GM18511 (cell line): ENCODE results near the gene PTDSS2.
"Not testable (repeated sequence)": the region's sequence is repeated elsewhere in the genome, so short reads cannot be mapped to it uniquely, and the experiment has no call there.

Source experiments
- ATAC-seq: cut with Tn5 transposase; IDR thresholded peaks from one replicate; pipeline ENCODE4 v1.9.1; 2021; ENCODE audit warnings: mild to moderate bottlenecking, moderate library complexity; ENCODE audit not compliant: unreplicated experiment

Gene PTDSS2

DNA sequence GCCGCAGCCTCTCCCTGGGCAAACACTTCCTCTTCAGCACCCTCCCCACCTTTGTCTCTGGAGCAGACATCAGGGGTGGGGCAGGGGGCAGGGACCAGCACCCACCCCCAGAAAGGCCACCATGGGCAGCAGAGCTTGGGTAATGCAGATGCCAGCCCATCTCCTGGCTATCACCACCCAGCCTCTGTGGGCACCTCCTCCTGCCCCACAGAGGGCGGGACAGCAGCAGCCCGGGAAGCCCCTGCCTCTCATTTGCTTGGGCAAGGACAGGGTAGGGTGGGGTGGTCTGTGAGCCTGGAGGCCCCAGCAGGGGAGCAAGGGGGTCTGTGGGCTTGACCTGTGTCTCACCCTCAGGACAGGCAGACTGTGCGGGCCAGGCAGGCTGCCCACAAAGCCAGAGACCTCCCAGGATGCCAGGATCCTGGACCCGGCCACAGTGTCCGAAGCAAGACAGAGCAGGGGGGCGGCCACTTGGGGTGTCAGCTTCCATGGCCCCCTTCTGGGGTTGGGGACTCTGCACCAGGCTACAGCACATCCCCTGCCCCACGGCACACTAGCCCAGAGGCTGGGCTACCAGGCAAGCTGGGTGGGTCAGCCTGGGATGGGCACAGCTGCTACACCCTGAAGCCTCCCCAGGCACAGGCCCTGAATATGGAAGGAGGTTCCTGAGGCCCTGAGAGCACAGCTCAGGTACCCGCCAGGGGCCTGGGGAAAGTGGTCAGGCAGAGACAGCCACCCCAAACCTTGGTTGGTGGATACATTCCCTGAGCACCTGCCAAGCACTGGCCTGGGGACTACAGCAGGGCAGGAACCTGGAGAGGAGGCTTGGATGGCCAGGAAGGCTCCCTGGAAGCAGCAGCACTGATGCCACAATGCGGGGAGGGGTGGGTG, 52.5 kb downstream of the PTDSS2 start:
- no peak for ATAC-seq

DNA sequence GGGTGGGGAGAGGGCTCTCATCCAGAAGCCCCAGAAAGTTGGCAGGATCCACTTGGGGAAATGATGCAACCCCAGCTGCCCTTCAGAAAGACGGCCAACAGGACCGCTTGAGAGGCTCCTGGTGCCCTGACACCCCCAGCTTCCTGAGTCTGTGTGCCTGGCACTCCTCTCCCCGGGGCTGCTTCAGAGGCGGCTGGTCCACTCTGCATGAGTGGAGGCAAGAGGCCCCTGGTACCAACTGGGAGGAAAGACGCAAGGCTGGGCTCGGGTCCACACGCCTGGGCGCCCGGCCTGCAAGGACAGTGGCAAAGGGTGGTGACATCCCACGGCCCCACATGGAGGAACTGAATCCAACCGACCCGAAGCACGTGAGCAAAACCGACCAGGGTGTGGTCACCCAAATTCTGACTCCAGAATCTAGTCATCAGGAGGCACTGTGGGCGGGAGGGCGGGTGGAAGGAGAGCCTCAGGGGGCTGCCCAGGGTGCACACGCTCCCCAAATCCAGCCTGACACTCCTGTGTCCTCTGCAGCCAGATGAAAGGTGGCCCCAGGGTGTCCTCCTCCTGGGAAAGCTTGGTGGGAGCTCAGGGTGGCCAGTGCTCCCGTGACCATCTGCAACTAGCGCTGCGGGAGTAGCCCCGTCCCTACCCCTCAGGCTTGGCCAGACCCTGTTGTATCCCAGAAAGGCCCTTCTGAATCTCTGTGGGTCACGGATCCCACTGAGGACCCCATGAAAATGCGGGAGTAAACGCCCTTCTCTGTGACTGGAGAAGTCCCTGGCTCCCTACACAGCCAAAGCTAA, 53.3 kb downstream of the PTDSS2 start:
- ATAC-seq: no peak

DNA sequence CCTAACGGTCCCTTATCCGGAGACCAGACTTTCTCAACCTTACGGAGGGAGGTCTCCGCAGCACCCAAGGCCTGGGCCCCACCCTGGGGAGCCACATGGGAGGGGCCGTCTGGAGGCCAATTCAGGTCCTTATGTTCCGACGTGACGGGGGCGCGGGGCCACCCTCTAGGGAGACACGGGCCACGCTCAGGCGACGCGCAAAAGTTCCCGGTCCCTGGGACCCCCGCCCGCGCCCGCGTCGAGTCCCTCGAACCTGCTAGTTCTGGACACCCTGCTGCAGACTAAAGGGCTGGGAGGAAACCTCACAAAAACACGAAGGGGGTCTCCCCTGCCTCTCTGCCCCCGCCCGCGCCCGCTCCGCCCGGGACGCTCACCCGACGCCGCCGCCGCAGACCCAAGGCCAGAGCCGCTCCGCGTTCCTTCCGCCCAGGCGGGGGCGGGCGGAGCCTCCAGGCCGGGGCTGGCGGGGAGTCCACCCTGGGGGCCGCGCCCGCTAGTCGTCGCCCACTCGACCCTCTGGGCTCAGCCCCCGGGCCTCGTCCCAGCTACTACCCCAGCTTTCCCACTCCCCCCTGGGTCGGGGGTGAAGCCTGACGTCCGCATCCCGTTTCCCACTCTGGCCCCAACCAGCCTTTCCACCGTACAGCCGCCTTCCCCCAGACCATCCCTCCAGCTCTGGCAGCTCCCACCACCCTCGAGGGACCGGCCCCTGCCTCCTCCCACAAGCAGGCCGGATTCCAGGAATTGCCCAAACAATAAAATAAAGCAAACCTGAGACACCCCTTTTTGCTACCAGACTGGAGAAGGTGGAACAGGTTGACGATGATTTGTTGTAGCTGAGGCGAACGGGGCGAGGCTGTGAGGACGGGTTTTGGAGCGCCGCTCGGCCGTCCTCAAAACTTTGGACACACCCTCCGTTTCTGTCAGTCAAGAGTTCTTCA, 54.2 kb downstream of the PTDSS2 start:
- ATAC-seq: no peak

DNA sequence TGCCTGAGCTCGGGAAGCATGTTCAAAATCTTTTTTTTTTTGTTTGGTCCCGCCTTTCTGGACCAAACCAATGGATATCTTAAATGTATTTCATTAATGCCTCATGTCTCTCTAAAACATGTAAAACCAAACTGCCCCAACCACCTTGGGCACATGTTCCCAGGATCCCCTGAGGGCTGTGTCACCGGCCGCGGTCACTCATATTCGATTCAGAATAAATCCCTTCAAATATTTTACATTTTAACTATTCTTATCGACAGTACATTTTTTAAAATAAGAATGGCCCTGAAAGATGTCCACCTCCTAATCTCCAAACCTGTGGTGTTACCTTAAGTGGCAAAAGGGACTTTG, 54.9 kb downstream of the PTDSS2 start:
- no peak for ATAC-seq

DNA sequence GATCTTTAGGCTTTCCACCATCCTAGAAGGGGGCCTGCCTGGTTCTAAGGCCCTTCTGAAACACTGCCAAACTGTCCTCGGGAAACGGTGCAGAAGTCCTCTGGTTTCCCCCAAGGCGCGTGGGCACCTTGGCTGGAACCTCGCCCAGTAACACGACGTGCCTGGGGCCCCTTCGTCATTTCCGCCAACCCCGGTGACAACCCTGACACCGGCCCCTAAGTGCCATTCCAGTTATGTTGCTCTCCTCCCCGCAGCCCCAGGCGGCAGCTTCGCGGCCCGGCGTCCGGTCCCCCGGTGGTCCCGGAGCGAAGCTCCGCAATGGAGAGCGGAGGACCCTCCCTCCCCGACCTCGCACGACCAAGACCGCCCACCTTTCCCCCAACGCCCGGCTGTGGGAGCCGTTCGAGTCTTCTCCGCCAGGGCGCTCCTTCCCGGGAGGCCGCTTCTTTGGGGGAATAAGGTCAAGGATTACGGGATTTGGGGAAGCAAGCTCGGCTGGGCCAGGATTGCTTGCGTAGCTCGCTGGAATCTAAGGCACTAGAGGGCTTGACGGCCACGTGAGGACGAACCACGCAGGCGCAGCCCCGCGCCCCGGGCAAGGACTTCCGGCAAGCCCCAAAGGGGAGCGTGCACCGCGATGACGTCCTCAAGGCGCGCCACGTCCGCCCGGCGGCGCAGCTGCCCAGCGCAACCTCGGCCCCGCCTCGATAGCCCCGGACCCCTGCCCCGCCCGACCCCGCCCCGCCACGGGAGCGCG, 56.3 kb downstream of the PTDSS2 start:
- ATAC-seq: peak; percentile 75

DNA sequence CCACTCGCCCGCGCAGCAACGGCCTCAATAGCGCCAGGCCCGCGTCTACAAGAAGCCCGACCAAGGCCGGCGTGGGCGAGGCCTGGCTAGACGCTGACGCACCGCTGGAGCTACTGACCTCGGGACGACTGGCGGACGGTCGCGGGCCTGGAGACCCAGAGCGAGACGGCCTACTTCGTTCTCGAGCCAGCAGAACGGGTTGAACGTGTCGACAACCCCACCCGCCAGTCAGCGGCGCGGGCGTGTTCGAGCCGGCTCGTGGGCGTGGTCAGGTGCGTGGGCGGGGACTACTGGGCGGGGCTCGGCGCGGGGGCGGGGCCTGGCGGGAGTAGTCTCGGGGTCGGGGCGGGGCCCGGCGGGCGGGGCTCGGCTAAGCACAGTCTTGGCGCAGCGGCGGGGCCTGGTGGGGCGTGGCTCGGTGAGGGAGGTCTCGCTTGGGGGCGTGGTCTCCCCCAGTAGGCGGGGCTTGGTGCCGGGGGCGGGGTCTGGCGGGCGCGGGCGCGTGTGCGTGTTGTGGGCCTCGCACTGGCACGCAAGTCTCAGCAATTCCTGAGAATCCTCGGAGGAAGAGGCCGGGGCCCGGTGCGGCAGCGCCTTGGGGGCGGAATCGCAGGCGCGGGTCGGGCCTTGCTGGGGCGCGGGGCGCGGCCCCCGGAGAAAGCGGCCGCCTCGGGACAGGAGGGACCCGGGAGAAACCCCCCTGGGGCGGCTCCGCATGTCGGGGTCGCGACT, 57.1 kb downstream of the PTDSS2 start, which contains the start of gene RNH1:
Gene RNH1 (minus strand): TSS at position 248 of the 732 bp plus-strand sequence. CDS start 5,080 bp downstream, outside the sequence.
- peak; percentile 49 for ATAC-seq

DNA sequence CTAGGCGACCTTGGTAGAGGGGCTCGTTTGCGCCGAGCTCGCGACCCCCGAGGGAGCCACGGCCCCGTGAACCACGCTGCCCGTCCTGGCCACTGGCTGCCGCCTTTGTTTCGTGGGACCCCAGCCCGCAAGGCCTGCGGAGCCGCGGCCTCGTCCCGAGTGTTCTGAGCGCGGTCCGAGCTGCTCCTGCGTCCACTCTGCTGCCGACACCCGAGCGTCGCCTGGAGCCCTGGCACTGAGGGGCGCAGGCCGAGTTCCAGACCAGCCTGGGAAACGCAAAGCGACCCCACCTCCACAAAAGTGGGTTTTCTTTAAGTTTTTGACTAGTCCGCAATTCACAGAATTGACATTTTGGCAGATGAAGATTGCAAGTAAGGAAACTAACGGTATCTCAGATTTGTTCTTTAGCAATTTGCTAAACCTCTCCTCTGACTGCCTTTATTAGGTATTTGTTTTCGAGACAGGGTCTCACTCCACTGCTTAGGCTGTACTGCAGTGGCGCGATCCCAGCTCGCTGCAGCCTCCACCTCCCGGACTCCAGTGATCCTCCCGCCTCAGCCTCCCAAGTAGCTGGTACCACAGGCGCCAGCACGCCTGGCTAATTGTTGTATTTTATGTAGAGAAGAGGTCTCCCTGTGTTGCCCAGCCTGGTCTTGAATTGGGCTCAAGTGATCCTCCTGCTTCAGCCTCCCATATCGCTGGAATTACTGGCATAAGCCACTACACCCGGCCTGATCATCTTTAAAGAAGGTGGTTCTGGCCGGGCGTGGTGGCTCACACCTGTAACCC, 57.8 kb downstream of the PTDSS2 start:
- ATAC-seq: no peak

DNA sequence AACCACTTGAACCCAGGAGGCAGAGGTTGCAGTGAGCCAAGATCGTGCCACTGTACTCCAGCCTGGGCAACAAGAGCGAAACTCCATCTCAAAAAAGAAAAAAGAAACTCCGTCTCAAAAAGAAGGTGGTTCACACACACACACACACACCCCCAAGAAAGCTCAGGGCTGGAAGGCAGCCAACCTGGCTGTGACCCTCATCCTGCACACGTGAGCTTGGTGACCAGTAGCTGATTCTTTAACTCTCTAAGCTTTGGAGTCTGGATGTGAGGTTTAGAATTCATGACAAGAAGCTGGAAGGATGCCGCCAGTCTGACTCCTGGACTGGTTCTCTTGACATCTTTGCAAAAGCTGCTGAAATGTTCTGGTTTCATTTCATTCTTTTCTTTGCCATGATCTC, 58.9 kb downstream of the PTDSS2 start:
- no peak for ATAC-seq

DNA sequence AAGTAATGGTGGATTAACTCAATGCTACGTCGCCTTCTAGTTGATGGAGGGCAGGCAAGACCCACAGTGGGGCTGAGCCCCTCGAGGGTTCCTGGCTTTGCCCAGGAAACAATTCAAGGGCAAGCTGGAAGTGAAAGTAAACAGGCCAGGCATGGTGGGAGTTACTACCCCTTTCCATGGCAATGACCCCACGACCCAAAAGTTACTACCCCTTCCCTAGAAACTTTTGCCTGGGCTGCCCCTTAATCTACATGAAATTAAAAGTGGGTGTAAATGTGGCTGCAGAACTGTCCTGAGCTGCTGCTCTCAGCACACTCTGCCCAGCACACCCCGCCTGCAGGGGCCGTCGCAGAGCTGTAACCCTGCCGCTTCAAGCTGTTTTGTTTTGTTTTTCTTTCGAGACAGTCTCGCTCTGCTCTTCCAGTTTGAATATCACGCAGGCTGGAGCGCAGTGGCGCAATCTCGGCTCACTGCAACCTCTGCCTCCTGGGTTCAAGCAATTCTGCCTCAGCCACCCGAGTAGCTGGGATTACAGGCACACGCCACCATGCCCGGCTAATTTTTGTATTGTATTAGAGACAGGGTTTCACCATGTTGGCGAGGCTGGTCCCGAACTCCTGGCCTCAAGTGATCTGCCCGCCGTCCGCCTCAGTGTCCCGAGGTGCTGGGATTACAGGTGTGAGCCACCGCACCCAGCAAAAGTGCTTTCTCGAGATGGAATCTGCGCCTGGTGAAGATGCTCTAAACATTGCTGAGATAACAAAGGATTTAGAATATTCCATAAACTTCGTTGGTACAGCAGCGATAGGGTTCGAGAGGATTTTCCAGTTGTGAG, 62.9 kb downstream of the PTDSS2 start:
- ATAC-seq: no peak

DNA sequence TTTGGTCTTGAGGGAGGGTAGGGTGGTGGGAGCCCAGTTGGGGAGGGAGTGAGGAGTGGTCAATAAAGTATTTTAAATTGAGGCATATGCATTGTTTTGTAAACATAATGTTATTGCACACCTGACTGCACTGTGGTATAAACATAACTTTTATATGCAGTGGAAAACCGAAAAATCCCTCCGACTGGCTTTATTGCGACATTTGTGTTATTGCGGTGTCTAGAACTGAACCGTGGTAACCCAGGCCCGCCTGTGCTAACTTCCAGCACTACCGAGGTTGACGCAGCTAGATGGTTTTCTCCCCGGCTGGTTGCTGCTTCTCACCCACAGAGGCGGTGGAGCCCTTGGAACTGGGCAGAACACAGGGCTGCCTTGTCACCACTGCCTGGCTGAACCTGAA, 64.5 kb downstream of the PTDSS2 start:
- no peak for ATAC-seq

DNA sequence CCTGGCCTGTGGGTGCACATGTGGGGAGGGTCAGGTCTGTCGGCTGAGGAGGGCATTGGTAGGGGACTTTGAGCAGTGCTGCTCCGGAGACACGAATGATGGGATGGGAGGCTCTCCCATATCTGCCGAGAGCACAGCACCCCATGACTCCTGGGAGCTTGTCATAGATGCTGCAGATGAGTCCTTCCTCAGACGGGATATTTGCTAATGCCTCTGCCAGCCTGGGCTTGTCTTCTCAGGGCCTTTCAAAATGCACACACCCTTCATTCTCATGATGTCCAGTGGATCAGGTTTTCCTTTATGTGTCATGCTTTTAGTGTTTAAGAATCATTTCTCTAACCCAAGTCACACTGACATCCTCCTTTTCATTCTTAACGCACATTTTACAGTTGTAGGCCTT, 65.1 kb downstream of the PTDSS2 start:
- no peak for ATAC-seq

DNA sequence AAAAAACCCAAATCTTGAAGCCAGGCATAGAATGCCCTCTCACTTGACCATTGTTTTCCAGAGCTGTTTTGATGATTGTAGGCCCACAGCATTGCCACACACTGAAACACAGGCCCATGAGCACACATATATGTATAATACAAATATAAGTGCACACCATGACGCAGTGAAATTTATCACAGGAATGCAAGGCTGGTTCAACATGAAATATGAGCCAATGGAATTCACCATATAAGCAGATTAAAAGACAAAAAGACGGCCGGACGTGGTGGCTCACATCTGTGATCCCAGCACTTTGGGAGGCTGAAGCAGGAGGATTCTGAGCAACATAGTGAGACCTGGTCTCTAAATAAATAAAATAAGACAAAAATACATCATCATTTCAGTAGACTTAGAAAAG, 66.3 kb downstream of the PTDSS2 start:
- ATAC-seq: no peak

DNA sequence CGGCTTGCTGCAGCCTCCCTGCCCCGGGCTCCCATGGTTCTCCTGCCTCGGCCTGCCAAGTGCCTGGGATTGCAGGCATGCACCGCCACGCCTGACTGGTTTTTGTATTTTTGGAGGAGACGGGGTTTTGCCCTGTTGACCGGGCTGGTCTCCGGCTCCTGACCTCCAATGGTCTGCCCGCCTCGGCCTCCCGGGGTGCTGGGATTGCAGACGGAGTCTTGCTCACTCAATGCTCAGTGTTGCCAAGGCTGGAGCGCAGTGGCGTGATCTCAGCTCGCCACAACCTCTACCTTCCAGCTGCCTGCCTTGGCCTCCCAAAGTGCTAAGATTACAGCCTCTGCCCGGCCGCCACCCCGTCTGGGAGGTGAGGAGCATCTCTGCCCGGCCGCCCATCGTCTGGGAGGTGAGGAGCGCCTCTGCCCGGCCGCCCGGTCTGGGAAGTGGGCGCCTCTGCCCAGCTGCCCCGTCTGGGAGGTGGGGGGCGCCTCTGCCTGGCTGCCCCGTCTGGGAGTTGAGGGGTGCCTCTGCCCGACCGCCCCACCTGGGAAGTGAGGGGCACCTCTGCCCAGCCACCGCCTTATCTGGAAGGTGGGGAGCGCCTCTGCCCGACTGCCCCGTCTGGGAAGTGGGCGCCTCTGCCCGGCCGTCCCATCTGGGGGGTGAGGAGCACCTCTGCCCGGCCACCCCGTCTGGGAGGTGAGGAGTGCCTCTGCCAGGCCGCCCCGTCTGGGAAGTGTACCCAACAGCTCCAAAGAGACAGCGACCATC, 67.0 kb downstream of the PTDSS2 start:
- not testable (repeated sequence) for ATAC-seq

DNA sequence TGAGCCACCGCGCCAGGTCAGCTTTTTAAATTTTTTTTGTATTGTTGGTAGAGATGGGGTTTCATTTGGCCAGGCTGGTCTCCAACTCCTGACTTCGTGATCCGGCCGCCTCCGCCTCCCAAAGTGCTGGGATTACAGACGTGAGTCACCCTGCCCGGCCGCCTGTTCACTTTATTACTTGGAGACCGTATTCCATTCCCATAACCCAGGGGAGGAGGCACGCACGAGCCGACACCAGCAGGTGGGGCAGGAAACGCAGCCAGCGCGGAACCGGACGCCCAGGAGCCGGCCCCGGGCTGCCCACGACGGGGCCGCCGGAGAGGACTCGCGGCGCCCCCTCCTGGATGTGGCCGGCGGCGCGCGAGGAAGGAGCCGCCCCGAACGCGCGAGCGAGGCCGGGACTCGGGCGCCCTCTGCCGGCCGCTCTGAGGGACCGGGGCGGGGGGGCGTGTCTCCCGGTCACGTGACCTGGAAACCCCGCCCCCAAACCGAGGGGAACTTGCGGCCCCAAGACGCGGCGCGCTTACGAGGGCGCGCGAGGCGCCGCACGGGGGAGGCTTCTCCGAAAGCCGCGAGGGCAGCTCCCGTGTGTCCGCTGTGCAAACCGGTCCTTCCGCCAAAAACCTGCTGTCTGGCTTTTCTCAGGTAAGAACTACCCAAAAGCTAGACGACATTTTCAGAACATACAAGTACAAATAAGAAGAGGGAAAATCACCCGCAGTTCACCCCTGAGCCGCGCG, 68.6 kb downstream of the PTDSS2 start:
- ATAC-seq: peak; percentile 73

DNA sequence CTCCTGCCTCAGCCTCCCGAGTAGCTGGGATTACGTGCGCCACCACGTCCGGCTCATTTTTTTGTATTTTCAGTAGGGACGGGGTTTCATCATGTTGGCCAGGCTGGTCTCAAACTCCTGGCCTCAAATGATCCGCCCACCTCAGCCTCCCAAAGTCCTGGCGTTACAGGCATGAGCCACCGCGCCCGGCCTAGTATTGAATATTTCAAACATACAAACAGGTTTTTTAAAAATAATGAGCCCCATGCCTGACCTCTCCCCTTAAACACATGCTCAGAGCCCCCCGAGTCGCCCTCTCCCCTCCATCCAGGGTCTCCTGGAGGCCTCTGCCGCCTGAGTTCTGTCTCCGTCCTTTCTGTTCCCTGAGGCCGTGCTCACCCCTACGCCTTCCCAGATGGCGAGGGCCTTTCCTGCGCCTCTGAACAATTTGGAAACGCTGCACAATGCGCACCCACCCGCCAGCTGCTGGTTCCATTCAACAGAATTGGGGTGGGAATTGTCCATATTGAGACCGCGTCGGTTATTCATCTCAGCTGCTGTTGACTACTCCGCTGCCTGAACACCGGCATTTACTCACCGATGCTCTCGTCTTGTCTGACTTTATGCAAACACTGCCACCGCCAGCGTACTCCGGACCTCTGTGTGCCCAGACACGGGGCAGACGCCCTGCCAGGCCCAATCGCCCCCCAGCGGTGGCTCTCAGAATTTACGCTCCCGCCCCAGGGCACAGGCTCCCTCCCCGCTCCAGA, 70.5 kb downstream of the PTDSS2 start:
- ATAC-seq: no peak
